Mesenchymal stem cell (in vitro differentiated cells and primary cell): ENCODE results near the gene CHKA.
A peak's percentile ranks its signal among the peaks of the same experiment; 100 is the strongest.

ENCODE experiments used
- DNase-seq: peaks from one replicate; pipeline ENCODE4 v3.0.0-alpha.2; 2013
- H2AFZ ChIP-seq: one replicate; pipeline ENCODE4 v1.6.1; 2013; ENCODE audit warnings: low read depth, mild to moderate bottlenecking, control low read depth, inconsistent platforms, low read length, moderate library complexity
- H2AK5ac ChIP-seq: 2 replicates; pipeline ENCODE4 v1.6.1; 2013; ENCODE audit warnings: low read length, moderate library complexity, mild to moderate bottlenecking, inconsistent platforms; ENCODE audit not compliant: severe bottlenecking
- H2BK120ac ChIP-seq: one replicate; pipeline ENCODE4 v1.6.1; 2013; ENCODE audit warnings: low read depth, mild to moderate bottlenecking, inconsistent platforms, low read length, moderate library complexity
- H2BK12ac ChIP-seq, 2 experiments: one replicate each; pipeline ENCODE4 v1.6.1; 2013; ENCODE audit warnings: inconsistent platforms in 2 of 2, low read length in 2 of 2, mild to moderate bottlenecking in 2 of 2, moderate library complexity in 2 of 2, control low read depth in 1 of 2
- H2BK15ac ChIP-seq: one replicate; pipeline ENCODE4 v1.6.1; 2013; ENCODE audit warnings: mild to moderate bottlenecking, low read depth, inconsistent platforms; ENCODE audit not compliant: poor library complexity, severe bottlenecking
- H2BK5ac ChIP-seq: 2 replicates; pipeline ENCODE4 v1.6.1; 2013; ENCODE audit warnings: low read depth, mild to moderate bottlenecking, low read length, control low read depth, inconsistent platforms; ENCODE audit not compliant: poor library complexity, severe bottlenecking
- H3K14ac ChIP-seq, 2 experiments: one replicate each; pipeline ENCODE4 v1.6.1; 2013; ENCODE audit warnings: inconsistent platforms in 2 of 2, low read length in 2 of 2, control low read depth in 1 of 2, mild to moderate bottlenecking in 1 of 2, moderate library complexity in 1 of 2
- H3K18ac ChIP-seq, 2 experiments: one replicate each; pipeline ENCODE4 v1.6.1; 2013; ENCODE audit warnings: inconsistent platforms in 2 of 2, low read length in 2 of 2, control low read depth in 1 of 2, low read depth in 1 of 2, mild to moderate bottlenecking in 1 of 2
- H3K23ac ChIP-seq, 2 experiments: one replicate each; pipeline ENCODE4 v1.6.1; 2013; ENCODE audit warnings: inconsistent platforms in 2 of 2, low read length in 2 of 2, mild to moderate bottlenecking in 2 of 2, moderate library complexity in 2 of 2, control low read depth in 1 of 2
- H3K27ac ChIP-seq: 2 replicates; pipeline ENCODE4 v1.5.1; 2013; ENCODE audit warnings: mild to moderate bottlenecking, moderate library complexity, low read length, control low read depth, inconsistent platforms; ENCODE audit not compliant: poor library complexity, severe bottlenecking
- H3K27me3 ChIP-seq, 2 experiments: 2 replicates each; pipeline versions ENCODE4 v1.6.1 to v1.7.0; 2013; ENCODE audit warnings: low read length in 2 of 2, mild to moderate bottlenecking in 2 of 2, moderate library complexity in 2 of 2, control low read depth in 1 of 2, inconsistent platforms in 1 of 2; ENCODE audit not compliant: control insufficient read depth in 1 of 2, insufficient read depth in 1 of 2
- H3K36me3 ChIP-seq, 2 experiments: 2 replicates each; pipeline versions ENCODE4 v1.6.1 to v1.7.0; 2013; ENCODE audit warnings: low read length in 2 of 2, control low read depth in 1 of 2, inconsistent platforms in 1 of 2, low read depth in 1 of 2, mild to moderate bottlenecking in 1 of 2; ENCODE audit not compliant: insufficient read depth in 2 of 2, control insufficient read depth in 1 of 2
- H3K4ac ChIP-seq, 2 experiments: one replicate each; pipeline ENCODE4 v1.6.1; 2013; ENCODE audit warnings: inconsistent platforms in 2 of 2, low read length in 2 of 2, mild to moderate bottlenecking in 2 of 2, moderate library complexity in 2 of 2, control low read depth in 1 of 2, low read depth in 1 of 2
- H3K4me1 ChIP-seq: 2 replicates; pipeline ENCODE4 v1.6.1; 2013; ENCODE audit warnings: low read depth, low read length, control low read depth; ENCODE audit not compliant: control insufficient read depth, insufficient read depth
- H3K4me2 ChIP-seq: 2 replicates; pipeline ENCODE4 v1.6.1; 2013; ENCODE audit warnings: low read length, mild to moderate bottlenecking, inconsistent platforms; ENCODE audit not compliant: poor library complexity, severe bottlenecking
- H3K4me3 ChIP-seq, 2 experiments: 2 replicates each; pipeline versions ENCODE4 v1.5.1 to v1.7.0; 2013; ENCODE audit warnings: low read length in 2 of 2, mild to moderate bottlenecking in 2 of 2, control low read depth in 1 of 2, low read depth in 1 of 2; ENCODE audit not compliant: insufficient read depth in 1 of 2
- H3K79me1 ChIP-seq: replicated peaks from 2 replicates; pipeline ENCODE4 v1.6.1; 2013; ENCODE audit warnings: mild to moderate bottlenecking, control low read depth, low read length, inconsistent platforms; ENCODE audit not compliant: poor library complexity, severe bottlenecking
- H3K9ac ChIP-seq: 2 replicates; pipeline ENCODE4 v1.7.0; 2013; ENCODE audit warnings: mild to moderate bottlenecking, low read length, moderate library complexity
- H3K9me3 ChIP-seq: 2 replicates; pipeline ENCODE4 v1.7.0; 2013; ENCODE audit warnings: mild to moderate bottlenecking, low read length; ENCODE audit not compliant: control insufficient read depth
- H4K8ac ChIP-seq: one replicate; pipeline ENCODE4 v1.6.1; 2013; ENCODE audit warnings: inconsistent platforms, mild to moderate bottlenecking, low read length, moderate library complexity
- H4K91ac ChIP-seq: one replicate; pipeline ENCODE4 v1.6.1; 2013; ENCODE audit warnings: mild to moderate bottlenecking, low read length, inconsistent platforms
- WGBS: methylation state at CpG from one replicate; pipeline ENCODE4 v1.1.7; 2013; ENCODE audit warnings: mixed read lengths; 5-methylcytosine and 5-hydroxymethylcytosine counted together

Gene CHKA

GRCh38 chr11:68071281-68072048, 49.7 kb downstream of the CHKA start:
- 93% methylated on average over 3 of the region's 3 CpGs for WGBS
- Histone ChIP-seq H3K36me3 (peaks cover 34 to 67% of the 10 kb centered on the region in 2 experiments), H3K14ac (no peak overlapping the region), H3K27me3 (no peaks in the 10 kb centered on the region), H2BK5ac (no peak overlapping the region), H4K91ac (no peak overlapping the region), H2BK120ac (no peak overlapping the region), H2BK15ac (no peak overlapping the region), H3K23ac (no peak overlapping the region), H2AFZ (no peak overlapping the region), H4K8ac (no peak overlapping the region), H3K79me1 (peaks cover 15% of the 10 kb centered on the region), H2AK5ac (no peak overlapping the region), H3K18ac (no peak overlapping the region), H3K9ac (no peak overlapping the region), H3K4me1 (peaks cover 7% of the 10 kb centered on the region), H3K4me2 (no peak overlapping the region), H2BK12ac (no peak overlapping the region), H3K4ac (no peak overlapping the region), H3K27ac (no peak overlapping the region), H3K9me3 (no peaks in the 10 kb centered on the region), H3K4me3 (no peak overlapping the region)
- DNase-seq = no peak

GRCh38 chr11:68067991-68068390, 53.2 kb downstream of the CHKA start:
- Histone ChIP-seq H4K91ac (no peak overlapping the region), H2BK120ac (no peak overlapping the region), H3K23ac (no peak overlapping the region), H3K4ac (no peak overlapping the region), H2BK12ac (no peak overlapping the region), H4K8ac (no peak overlapping the region), H3K9ac (no peak overlapping the region), H3K4me3 (no peak overlapping the region), H3K79me1 (peaks cover 6% of the 10 kb centered on the region), H2AFZ (no peak overlapping the region), H3K4me1 (peaks cover 8% of the 10 kb centered on the region), H2BK5ac (no peak overlapping the region), H2BK15ac (no peak overlapping the region), H3K9me3 (no peaks in the 10 kb centered on the region), H3K27ac (no peak overlapping the region), H3K36me3 (peaks cover 37 to 88% of the 10 kb centered on the region in 2 experiments), H2AK5ac (peak overlapping the region; percentile 26), H3K18ac (no peak overlapping the region), H3K14ac (no peak overlapping the region), H3K4me2 (no peak overlapping the region), H3K27me3 (no peaks in the 10 kb centered on the region)
- over 99% methylated on average over 5 of the region's 5 CpGs for WGBS
- no peak for DNase-seq

GRCh38 chr11:68066742-68067141, 54.4 kb downstream of the CHKA start:
- no peak overlapping the region for H4K91ac ChIP-seq
- H3K27ac ChIP-seq = peak overlapping the region; percentile 39
- whole genome bisulfite sequencing = 95% methylated on average over 3 of the region's 3 CpGs
- no peak overlapping the region for H4K8ac ChIP-seq
- H2AK5ac ChIP-seq = no peak overlapping the region
- no peak overlapping the region for H3K4ac ChIP-seq
- no peak overlapping the region for H2BK12ac ChIP-seq
- peaks cover 6% of the 10 kb centered on the region for H3K79me1 ChIP-seq
- peaks cover 46 to 96% of the 10 kb centered on the region in 2 experiments for H3K36me3 ChIP-seq
- no peak for DNase-seq
- H3K4me3 ChIP-seq = no peak overlapping the region
- no peak overlapping the region for H3K4me2 ChIP-seq
- no peak overlapping the region for H2BK120ac ChIP-seq
- no peaks in the 10 kb centered on the region for H3K27me3 ChIP-seq
- H3K9ac ChIP-seq = no peak overlapping the region
- no peak overlapping the region for H3K18ac ChIP-seq
- H2AFZ ChIP-seq = no peak overlapping the region
- H3K23ac ChIP-seq = no peak overlapping the region
- no peaks in the 10 kb centered on the region for H3K9me3 ChIP-seq
- H2BK5ac ChIP-seq = no peak overlapping the region
- H2BK15ac ChIP-seq = no peak overlapping the region
- H3K14ac ChIP-seq = no peak overlapping the region
- peaks cover 8% of the 10 kb centered on the region for H3K4me1 ChIP-seq

- no peak overlapping the region for H2BK5ac ChIP-seq
- H3K9ac ChIP-seq = no peak overlapping the region
- H3K27ac ChIP-seq = no peak overlapping the region
- H2BK12ac ChIP-seq = no peak overlapping the region
- H3K27me3 ChIP-seq = no peaks in the 10 kb centered on the region
- H2BK15ac ChIP-seq = no peak overlapping the region
- H3K36me3 ChIP-seq = peaks cover 43 to 95% of the 10 kb centered on the region in 2 experiments
- H3K9me3 ChIP-seq = no peaks in the 10 kb centered on the region
- no peak overlapping the region for H2AFZ ChIP-seq
- DNase-seq = no peak
- H3K79me1 ChIP-seq = peaks cover 1% of the 10 kb centered on the region
- H4K91ac ChIP-seq = no peak overlapping the region
- no peak overlapping the region for H3K4me3 ChIP-seq
- no peak overlapping the region for H4K8ac ChIP-seq
- H3K23ac ChIP-seq = no peak overlapping the region
- no peak overlapping the region for H2BK120ac ChIP-seq
- H3K4me2 ChIP-seq = no peak overlapping the region
- 96% methylated on average over 5 of the region's 5 CpGs for WGBS
- no peak overlapping the region for H2AK5ac ChIP-seq
- H3K14ac ChIP-seq = no peak overlapping the region
- no peak overlapping the region for H3K4ac ChIP-seq
- H3K18ac ChIP-seq = no peak overlapping the region
- H3K4me1 ChIP-seq = peaks cover 8% of the 10 kb centered on the region
Measured at GRCh38 chr11:68065841-68066240, 55.3 kb downstream of the CHKA start.
